WI38 (cell line): ENCODE results near the gene STK32C.
"Not testable (repeated sequence)": the region's sequence is repeated elsewhere in the genome, so short reads cannot be mapped to it uniquely, and the experiment has no call there.

ENCODE experiments used
- H3K4me3 ChIP-seq: 2 replicates; pipeline ENCODE4 v1.5.1; 2011; ENCODE audit warnings: low read depth, mild to moderate bottlenecking, control low read depth, low read length
- CTCF ChIP-seq: IDR thresholded peaks from 2 replicates; pipeline ENCODE4 v1.5.1; 2012; ENCODE audit warnings: low read depth, mild to moderate bottlenecking, control low read depth, low read length

STK32C gene

GRCh38 chr10:132272231-132272971 lies 35.3 kb downstream of the STK32C start:
- no peak overlapping the region for H3K4me3 ChIP-seq

GRCh38 chr10:132271458-132272230 lies 36.1 kb downstream of the STK32C start:
- no peak overlapping the region for H3K4me3 ChIP-seq
- TF ChIP-seq CTCF: no peak

More at GRCh38 chr10:132272231-132272971, 35.3 kb downstream of the STK32C start:
- TF ChIP-seq CTCF: no peak

GRCh38 chr10:132270721-132271457 lies 36.9 kb downstream of the STK32C start:
- no peak overlapping the region for H3K4me3 ChIP-seq
- no peak for TF ChIP-seq CTCF

DNA sequence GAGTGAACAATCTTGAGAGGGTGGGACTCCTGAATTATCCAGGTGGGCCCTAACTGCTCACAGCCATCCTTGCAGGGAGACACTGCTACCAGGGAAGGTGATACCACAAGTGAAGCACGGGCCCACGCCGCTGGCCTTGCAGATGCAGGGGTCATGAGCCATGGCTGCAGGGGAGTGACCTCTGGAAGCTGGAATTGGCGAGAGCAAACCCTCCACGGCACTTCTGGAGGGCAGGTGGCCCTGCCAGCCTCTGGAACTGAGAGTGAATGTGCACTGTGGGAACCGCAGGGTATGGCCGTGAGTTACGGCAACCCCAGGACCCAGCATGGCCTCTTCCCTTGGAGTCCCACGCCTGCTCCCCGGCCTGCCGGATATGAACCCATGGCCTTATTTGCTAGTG lies 37.5 kb downstream of the STK32C start:
- no peak overlapping the region for H3K4me3 ChIP-seq
- no peak for TF ChIP-seq CTCF

GRCh38 chr10:132269266-132270230 lies 38.2 kb downstream of the STK32C start:
- no peak overlapping the region for H3K4me3 ChIP-seq
- no peak for TF ChIP-seq CTCF

GRCh38 chr10:132267916-132268315 lies 39.8 kb downstream of the STK32C start:
- not testable (repeated sequence) for H3K4me3 ChIP-seq

DNA sequence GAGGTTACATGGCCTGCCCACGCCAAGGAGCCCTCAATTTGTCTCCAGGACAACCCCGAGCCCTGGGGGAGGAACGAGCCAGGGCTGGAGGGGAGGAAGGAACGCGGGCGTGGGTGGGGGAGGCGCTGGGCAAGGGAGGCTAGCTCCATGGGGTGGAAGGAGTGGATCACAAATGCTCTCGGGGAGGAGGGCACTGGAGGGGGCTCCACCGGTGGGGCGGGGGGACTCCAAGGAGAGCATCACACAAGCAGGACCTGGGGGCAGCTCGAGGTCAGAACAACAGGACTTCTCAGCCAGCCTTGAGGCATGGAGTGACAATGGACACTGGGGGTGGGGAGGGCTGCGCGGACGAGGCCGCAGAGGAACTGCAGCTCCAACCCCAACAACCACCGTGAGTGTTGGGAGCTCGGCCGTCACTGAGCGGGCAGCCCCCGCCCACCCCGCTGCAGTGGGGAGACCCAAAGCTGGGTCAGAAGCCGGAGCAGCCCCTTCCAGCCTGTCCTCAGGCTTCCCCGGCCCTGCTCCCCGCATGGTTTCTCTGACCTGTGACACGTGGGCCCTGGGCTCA lies 41.1 kb downstream of the STK32C start:
- no peak for TF ChIP-seq CTCF
- H3K4me3 ChIP-seq: no peak overlapping the region
